HG02610 (cell line): ENCODE results near the gene MYBPC1.
"Not testable (repeated sequence)": the region's sequence is repeated elsewhere in the genome, so short reads cannot be mapped to it uniquely, and the experiment has no call there.

Source experiments
- ATAC-seq: cut with Tn5 transposase; IDR thresholded peaks from one replicate; pipeline ENCODE4 v1.9.1; 2021; ENCODE audit warnings: mild to moderate bottlenecking, moderate library complexity; ENCODE audit not compliant: unreplicated experiment

MYBPC1 gene

DNA sequence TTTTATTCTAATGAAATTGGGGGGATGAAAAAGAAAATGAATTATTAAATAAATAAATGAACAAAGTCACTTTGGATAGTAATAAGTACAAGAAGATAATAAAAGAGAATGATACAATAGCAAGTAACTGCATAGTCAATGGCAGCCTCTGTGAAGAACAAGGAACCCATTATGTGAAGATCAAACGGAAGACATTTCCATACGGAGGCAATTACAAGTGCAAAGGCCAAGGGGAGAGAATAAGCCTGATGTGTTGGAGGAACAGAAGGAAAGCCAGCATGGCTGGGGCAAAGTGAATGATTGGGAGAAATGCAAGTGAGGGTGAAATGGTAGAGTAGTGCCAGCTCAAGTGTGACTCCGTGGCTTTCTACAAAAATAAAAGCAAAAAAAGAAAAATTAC lies 58.7 kb downstream of the MYBPC1 start:
- ATAC-seq = no peak

GRCh38 chr12:101654442-101654841 lies 59.7 kb downstream of the MYBPC1 start:
- no peak for ATAC-seq

- ATAC-seq = no peak
These were observed 60.6 kb downstream of the MYBPC1 start for GRCh38 chr12:101655393-101655792.

DNA sequence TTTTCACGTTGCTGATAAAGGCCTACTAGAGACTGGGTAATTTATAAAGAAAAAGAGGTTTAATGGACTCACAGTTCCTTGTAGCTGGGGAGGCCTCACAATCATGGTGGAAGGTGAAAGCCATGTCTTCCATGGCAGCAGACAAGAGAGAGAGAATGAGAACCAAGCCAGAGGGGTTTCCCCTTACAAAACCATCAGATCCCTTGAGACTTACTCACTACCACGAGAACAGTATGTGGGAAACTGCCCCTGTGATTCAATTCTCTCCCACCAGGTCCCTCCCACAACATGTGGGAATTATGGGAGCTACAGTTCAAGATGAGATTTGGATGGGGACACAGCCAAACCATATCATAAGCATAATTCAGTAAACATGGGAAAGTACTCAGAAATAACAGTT lies 65.9 kb downstream of the MYBPC1 start:
- ATAC-seq = not testable (repeated sequence)

DNA sequence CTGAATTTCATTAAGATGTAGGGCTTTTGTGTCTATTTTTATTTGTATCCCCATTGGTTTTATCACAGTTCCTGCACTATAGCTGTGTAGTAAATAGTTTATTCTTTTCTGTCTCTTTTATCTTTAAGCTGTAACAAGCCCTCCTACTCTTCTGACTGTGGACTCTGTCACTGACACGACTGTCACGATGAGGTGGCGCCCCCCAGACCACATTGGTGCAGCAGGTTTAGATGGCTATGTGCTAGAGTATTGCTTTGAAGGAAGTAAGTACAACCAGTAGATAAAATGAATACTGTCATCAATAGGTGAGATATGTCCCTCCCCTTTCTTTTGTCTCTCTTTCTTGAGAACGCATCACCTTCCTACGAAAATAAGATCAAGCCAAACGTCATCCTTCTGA lies 68.5 kb downstream of the MYBPC1 start:
- no peak for ATAC-seq

- no peak for ATAC-seq
These were observed 70.2 kb downstream of the MYBPC1 start for GRCh38 chr12:101664992-101665391.

DNA sequence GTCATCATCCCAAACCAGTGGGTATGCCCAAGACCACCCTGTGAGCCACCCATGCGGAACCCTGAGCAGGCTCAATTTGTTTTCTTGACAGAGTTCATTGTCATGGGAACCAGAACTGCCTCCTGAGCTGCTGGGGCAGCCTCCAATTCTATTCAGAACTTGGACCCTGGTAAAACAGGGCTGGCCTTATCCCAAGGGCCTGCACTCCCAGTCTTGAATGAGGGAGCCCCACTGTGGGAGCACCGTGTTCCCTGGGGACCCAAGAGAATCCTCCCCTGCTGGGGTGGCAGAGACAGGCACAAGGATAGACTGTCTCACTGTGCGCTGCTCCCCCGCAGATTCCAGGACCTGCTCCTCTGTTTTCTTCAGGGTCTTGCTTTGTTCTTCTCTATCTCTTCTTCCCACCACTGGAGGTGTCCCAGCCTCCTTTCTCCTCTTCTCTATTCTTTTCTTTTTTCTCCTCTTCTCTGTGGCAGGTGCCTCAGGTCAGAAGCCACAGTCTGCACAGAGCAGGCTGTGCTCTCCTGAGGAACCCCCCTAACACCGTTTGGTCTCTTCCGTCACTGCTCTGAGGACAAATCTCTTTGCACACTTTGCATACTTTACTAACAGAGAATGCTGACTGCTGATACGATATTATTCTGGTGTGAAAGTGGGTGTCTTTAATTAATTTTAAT lies 71.4 kb downstream of the MYBPC1 start:
- no peak for ATAC-seq

GRCh38 chr12:101667591-101667990 lies 72.8 kb downstream of the MYBPC1 start:
- ATAC-seq = no peak

- no peak for ATAC-seq
These were observed 75.4 kb downstream of the MYBPC1 start for GRCh38 chr12:101670007-101670671.

GRCh38 chr12:101671157-101671791 lies 76.5 kb downstream of the MYBPC1 start:
- peak; percentile 90 for ATAC-seq

GRCh38 chr12:101671833-101672232 lies 77.1 kb downstream of the MYBPC1 start:
- ATAC-seq = peak; percentile 5

DNA sequence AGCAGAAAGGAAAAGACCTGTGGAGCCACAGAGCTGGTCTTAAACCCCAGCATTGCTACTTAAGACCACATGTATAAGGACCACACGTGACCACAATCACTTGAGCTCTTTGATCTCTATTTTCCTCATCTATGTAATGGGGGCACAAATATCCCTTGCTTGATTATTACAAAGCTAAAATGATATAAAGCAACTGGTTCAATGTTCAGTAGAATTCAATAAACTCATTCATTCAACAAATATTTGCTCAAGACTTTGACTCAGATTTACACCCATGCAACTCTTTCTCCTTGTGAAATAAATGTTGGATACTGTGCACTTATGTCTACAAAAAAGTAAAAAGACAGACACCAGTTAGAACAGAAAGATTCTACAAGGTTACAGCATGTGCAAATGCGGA lies 80.8 kb downstream of the MYBPC1 start:
- no peak for ATAC-seq

- ATAC-seq = not testable (repeated sequence)
These were observed 81.7 kb downstream of the MYBPC1 start for GRCh38 chr12:101676497-101676896.

- ATAC-seq = no peak
These were observed 83.3 kb downstream of the MYBPC1 start for GRCh38 chr12:101678081-101678480.

DNA sequence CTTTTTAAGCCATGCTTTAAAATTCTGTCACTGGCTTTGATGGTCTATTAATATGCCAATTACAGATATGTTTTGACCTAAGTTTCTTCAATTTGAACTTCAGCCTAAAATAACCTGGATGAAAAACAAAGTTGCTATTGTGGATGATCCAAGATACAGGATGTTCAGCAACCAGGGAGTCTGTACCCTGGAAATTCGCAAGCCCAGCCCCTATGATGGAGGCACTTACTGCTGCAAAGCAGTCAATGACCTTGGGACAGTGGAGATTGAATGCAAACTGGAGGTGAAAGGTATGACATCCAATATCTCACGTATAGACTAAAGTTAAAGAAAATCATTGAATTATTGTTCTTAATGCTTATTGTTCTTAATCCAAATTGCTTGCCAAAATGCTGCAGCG lies 85.5 kb downstream of the MYBPC1 start:
- no peak for ATAC-seq

DNA sequence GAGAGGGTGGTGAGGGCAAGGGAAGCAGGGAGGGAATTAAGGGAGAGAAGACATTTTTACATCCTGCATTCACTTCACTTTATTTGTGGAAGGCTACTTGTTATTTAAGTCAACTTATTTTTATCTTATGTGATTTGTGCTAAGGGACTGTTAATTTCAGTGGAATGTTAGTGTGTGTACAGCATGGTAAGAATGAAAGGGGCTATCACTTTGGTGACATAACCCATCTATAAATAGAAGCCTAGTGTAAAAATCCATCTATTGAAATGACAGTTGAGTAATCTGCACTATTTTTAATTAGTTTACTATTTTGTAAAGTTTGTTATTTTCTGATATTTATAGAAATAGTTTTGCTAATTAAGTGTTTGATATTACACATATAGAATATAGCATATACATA lies 85.9 kb downstream of the MYBPC1 start:
- no peak for ATAC-seq

DNA sequence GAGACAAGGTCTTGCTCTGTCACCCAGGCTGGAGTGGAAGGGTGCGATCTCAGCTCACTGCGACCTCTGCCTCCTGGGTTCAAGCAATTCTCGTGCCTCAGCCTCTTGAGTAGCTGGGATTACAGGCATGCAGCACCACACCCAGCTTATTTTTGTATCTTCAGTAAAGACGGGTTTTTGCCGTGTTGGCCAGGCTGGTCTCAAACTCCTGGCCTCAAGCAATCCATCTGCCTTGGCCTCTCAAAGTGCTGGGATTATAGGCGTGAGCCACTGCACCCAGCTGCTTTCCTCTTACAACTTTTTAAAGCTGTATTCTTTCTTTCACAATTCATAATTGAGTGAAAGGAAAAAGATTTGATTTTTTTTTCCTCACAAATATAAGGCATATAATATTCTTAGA lies 86.9 kb downstream of the MYBPC1 start:
- ATAC-seq = not testable (repeated sequence)

DNA sequence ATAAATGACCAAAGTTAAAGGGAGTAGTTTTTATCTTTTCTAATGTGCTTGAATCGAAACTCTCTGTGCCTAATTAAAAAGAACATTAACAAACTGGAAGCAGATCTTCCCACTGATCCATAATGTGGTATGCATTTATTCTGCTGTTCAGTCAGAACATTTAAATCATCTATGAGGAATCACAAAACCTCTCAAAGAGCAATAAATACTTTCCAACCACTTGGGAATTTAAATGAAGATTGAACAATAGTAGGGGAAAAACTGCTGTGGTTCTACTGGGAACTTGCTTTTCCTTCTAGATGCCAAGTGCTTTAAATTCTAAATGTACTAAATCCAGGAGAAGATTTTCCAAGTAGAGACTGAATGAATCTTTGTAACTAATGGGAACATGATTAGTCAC lies 90.3 kb downstream of the MYBPC1 start:
- no peak for ATAC-seq

- no peak for ATAC-seq
These were observed 91.4 kb downstream of the MYBPC1 start for GRCh38 chr12:101686176-101686575.

DNA sequence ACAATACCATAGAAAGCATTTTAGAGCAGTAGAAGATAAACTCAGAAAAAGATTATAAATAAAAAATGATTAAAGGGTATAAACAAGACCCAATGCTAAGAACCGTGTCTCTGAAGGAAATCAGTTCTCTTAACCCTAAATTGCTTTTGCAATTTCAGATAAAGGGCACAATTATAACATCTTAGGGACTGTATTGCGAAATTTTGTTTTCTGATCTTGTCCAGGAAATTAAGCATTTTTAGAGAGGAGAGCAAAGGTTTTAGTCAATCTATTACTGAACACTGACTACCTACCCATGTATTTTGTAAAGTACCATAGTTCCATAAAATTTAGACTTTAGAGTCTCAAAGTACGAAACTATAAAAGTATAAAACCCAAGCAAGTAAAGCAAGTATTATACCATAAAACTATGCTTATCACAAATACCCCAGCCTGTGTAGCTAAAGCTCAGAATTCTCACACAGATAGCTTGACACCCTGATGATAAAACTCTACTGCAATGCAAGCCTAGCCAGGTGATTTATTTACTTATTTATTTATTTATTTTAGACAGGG lies 95.8 kb downstream of the MYBPC1 start:
- ATAC-seq = no peak

DNA sequence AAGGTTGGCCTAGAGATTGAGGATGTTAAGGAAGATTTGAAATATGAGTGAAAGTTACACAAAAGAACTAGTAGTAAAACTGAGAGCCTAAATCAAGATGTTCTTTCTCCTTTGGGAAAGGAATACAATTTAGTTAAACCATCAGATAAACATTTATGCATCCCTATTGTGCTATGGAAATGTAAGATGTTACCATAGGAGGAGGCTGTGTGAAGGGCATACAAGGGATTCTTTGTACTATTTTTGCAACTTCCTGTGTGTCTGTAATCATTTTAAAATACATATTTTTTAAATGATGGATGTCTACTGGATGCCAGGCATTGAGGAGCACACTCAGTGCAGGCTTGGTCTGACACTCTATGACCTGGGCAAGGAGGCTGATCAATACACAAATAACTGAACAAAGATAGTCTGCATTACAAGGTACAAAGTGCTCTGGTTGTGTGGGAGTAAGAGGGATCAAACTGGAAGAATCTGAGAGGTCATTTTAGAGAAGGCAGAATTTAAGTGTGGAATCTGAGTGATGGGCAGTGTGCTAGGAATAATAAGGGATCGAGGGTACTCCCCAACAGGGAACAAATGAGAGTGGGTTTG lies 96.8 kb downstream of the MYBPC1 start:
- no peak for ATAC-seq
